ENCODE measurements around the gene SSBP2. TPM values are rescaled to one million over a fixed set of nuclear protein-coding genes. Genes with fewer than 3 reads are reported as not detected.
"Not testable (repeated sequence)": the region's sequence is repeated elsewhere in the genome, so short reads cannot be mapped to it uniquely, and the experiment has no call there.

Gene SSBP2
- total RNA-seq, 1 donor from 2014 or later = 9.4 TPM

DNA sequence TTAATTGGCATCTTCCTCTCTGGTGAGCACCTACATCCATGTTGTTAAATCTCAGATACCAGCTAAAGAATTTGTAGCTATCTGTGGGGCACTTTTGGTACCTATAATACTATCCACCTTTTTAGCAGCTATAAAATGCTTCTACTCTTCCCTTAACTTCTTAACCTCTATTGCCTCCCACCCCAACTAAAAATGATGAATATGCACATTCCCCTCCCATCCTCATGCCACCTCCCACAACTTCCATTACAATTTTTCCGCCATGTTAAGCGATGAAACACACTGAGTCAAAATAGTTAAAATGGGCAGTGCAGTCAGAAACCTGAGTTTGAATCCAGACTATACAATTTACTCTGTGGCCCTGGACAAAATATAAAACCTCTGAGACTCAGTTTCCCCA lies 10.1 kb downstream of the SSBP2 start:
- no peak for DNase-seq (ENCODE audit: extremely low read depth, low read depth, low spot score)

DNA sequence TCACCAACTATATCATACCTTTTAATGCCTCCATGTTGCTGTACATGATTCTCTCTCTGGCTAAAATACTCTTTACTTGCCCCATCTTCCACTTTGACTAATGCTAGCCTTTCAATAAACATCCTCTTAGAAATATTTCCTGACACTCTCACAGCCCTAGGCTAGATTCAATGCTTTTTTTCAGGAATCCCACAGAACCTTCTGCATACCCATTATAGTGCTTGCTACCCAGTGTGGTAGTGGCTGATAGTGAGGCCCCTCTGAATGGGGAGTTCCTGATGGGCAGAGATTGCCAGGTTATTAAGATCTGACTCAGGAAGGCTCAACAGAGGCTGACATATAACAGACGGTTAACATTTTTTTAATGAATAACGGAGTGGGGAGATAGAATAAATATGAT lies 11.6 kb downstream of the SSBP2 start:
- no peak for DNase-seq (ENCODE audit: extremely low read depth, low read depth, low spot score)

- DNase-seq (ENCODE audit: extremely low read depth, low read depth, low spot score) = no peak
Measured at GRCh38 chr5:81729276-81729675, 21.6 kb downstream of the SSBP2 start.

DNA sequence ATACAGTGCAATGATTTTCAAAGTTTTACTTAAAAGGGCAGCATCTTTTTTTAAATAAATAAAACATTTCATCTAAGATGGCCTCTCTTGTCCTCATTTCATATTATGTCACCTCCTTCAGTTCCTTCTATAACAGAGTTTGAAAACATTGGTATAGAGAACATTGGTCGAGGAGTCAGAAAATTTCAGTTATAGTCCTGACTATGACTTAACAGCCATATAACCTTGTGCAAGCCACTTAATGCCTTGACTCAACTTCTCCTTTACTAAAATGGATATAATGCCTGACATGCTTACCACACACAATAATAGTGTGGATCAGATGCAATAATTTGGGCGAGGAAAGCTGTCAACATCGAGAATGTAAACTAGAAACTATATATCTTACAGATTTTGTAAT lies 22.6 kb downstream of the SSBP2 start:
- no peak for DNase-seq (ENCODE audit: extremely low read depth, low read depth, low spot score)

DNA sequence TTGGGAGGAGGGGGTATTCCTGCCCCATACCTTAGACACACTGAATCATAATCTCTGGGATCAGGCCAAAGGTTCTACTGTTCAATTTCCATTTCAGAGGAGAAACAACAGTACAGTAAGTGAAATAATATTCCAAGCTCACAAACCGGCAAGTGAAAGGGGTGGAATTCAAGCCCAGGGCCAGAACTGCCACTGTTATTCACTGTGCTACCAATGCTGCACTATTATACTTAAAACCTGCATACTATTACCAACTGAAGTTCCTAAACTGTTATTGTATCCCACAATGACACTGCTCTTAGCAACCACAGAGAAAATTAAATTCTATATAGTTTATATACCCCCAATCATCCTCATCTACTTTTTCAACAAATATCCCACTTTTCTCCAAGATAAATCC lies 24.6 kb downstream of the SSBP2 start:
- no peak for DNase-seq (ENCODE audit: extremely low read depth, low read depth, low spot score)

DNA sequence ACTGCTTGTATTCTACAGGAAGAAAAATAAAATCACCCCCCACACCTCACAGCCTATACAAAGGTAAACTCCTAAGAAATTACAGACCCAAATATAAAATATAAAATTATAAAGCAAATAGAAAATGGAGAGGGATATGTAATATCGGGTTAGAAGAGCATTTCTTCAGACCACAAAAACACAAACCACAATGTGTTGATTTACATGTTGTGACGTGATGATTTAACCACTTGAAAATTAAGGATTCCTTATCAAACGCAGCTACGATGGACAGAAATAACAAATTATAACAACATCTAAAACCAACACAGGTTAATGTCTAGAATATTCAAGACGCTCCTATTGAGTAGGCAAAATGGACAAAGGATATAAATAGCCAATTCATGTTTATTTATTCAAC lies 26.3 kb downstream of the SSBP2 start:
- DNase-seq (ENCODE audit: extremely low read depth, low read depth, low spot score) = no peak

DNA sequence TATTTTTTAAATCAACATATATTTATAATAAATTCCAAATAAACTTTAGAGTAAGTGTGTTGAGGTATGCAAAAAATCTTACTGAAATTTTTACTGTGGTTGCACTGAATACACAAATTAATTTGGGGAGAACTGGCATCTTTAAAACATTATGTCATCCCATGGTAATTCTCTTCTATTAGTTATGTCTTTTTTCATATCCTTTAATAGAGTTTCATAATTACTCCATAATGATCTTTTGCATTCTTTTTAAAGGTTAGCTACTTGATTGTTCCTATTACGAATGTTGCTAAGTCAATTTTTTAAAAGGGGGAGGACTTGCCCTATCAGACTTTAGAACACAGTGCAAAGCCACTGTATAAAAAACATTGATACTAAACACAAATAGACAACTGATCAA lies 26.8 kb downstream of the SSBP2 start:
- DNase-seq (ENCODE audit: extremely low read depth, low read depth, low spot score) = no peak

GRCh38 chr5:81721049-81721448 lies 29.8 kb downstream of the SSBP2 start:
- no peak for DNase-seq (ENCODE audit: extremely low read depth, low read depth, low spot score)

- no peak for DNase-seq (ENCODE audit: extremely low read depth, low read depth, low spot score)
Measured at GRCh38 chr5:81719743-81720345, 31.1 kb downstream of the SSBP2 start.

GRCh38 chr5:81718300-81718699 lies 32.6 kb downstream of the SSBP2 start:
- DNase-seq (ENCODE audit: extremely low read depth, low read depth, low spot score) = no peak

- DNase-seq (ENCODE audit: extremely low read depth, low read depth, low spot score) = no peak
Measured at GRCh38 chr5:81717860-81718259, 33.0 kb downstream of the SSBP2 start.

DNA sequence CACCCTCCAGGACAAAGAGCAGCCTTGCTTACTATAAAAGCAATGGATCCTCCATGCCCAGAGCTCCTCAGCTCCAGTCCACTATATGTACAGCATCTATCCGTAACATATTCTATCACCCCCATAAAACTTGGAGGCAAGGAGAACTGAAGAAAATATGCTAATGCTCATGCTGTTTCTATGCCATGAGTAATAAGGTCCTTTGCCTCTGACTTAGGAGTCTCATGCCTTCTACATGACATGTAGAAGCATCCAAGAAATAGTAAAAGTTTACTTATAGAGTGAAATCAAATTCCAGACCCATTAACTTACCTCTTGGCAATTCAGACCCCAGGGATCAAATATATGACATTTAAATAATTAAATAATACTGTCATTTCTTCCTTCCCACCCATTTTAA lies 33.7 kb downstream of the SSBP2 start:
- no peak for DNase-seq (ENCODE audit: extremely low read depth, low read depth, low spot score)

DNA sequence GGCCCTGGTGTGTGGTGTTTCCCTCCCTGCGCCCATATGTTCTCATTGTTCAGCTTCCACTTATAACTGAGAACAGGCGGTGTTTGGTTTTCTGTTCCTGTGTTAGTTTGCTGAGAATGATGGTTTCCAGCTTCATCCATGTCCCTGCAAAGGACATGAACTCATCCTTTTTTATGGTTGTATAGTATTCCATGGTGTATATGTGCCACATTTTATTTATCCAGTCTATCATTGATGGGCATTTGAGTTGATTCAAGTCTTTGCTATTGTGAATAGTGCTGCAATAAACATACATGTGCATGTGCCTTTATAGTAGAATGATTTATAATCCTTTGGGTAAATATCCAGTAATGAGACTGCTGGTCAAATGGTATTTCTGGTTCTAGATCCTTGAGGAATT lies 36.8 kb downstream of the SSBP2 start:
- not testable (repeated sequence) for DNase-seq (ENCODE audit: extremely low read depth, low read depth, low spot score)

DNA sequence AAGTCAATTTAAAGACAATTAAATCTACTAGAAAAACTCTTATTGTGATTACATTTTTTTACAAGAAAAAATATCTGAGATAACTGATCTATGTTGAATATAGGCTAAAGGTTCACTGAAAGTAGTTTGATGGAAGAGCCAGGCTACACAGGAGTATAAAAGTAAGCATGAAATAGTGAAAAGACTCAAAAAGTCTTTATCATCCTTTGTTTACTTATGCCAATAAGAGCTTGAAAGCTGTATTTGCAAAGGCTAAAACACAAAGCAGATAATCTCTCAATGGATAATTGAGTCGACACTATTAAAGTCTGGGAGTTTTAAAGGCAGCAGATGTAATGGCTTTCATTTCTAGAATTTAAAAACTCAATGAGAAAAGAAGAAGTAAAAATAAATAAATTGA lies 42.0 kb downstream of the SSBP2 start:
- no peak for DNase-seq (ENCODE audit: extremely low read depth, low read depth, low spot score)

DNA sequence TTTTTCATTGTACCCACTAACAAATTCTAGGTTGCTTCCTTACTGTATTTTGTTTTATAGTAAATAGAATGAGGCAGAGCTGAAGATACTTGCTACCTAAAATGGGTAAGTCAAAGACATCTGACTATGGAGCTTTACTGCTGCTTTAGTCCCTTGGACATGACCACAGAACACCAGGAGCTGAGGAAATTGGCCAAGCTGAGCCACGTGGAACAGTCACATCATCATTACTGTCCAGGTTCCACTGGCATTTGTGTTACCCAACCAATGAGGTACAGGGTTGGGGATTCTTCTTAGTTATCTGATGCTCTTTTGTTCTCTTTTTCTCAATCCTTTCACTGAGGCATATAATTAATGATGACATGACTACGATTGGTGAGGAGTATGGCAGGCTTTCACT lies 47.1 kb downstream of the SSBP2 start:
- DNase-seq (ENCODE audit: extremely low read depth, low read depth, low spot score) = no peak

GRCh38 chr5:81700166-81700565 lies 50.7 kb downstream of the SSBP2 start:
- no peak for DNase-seq (ENCODE audit: extremely low read depth, low read depth, low spot score)

DNA sequence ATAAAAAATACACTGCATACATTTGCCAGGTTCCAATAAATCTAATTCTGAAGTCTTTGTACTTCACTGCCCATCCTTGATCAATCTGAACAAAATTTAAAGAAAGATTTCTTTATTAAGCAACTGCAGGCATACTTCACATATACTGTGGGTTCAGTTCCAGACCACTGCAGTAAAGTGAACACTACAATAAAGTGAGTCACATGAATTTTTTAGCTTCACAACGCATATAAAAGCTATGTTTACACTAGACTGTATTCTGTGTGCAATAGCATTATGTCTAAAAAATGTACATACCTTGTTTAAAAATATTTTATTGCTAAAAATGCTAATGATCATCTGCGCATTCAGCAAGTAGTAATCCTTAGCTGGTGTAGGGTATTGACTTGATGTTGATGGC lies 52.1 kb downstream of the SSBP2 start:
- no peak for DNase-seq (ENCODE audit: extremely low read depth, low read depth, low spot score)

DNA sequence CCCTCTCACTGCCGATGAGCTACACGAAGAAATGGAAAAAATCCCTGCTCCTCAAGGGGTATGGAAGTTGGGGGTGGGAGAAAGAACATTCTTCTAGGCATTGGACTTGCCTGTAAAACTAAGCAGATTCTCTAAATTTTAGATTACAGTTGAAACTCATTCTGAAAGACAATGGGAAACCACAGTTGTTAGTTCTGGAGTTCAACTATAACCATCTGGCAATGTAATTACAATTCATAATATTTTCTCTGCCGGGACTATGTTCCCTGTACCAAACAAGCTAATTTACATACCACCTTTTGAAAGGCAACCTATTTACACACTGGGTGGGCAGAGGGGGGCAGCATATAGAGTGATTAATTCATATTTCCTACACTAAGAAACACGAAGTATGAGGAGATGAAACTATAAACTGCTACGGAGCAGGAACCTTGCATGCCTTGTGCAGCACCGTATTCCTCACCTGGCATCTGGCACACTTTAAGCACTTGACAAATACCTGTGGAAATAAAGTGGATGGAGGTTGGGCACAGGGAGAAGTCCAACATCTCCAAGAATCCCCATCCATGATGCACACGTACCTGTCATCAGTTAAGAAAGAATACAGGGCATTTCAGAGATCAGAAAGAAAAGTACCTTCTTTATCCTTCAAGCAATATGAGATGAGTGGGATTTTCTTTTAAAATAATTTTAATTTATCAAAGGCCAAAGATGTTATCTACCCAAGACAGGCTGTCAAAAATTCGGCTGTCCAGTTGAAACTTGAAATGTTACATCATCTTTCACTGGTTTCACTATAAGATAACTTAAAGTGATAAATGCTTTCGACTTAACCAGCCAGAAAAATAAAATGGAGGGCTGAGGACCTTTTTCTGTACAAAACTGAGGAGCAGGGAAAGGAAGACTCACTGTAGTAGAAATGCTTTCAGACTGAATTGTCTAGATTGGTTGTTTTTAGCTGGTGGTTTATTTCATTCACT lies 54.2 kb downstream of the SSBP2 start:
- DNase-seq (ENCODE audit: extremely low read depth, low read depth, low spot score) = no peak

- DNase-seq (ENCODE audit: extremely low read depth, low read depth, low spot score) = no peak
Measured at GRCh38 chr5:81694726-81695125, 56.2 kb downstream of the SSBP2 start.

GRCh38 chr5:81688215-81688614 lies 62.7 kb downstream of the SSBP2 start:
- no peak for DNase-seq (ENCODE audit: extremely low read depth, low read depth, low spot score)

- no peak for DNase-seq (ENCODE audit: extremely low read depth, low read depth, low spot score)
Measured at GRCh38 chr5:81687292-81687691, 63.6 kb downstream of the SSBP2 start.

DNA sequence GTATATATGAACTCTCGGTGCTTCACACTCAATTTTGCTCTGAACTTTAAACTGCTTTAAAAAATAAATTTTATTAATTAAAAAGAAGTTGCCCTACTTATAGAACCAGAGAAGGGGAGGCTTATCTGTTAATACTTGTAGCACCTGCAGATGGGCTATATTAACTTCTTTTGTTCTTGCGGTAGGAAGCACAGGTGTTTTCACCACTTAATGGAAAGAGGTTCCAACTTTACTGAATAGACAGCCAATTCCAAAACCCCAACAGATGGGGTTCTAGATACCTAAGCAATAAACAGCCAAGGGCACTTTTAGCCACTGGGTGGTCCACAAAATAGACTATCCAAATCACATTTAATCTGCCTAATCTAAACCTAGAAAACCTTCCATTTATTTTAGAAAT lies 65.4 kb downstream of the SSBP2 start:
- DNase-seq (ENCODE audit: extremely low read depth, low read depth, low spot score) = no peak

All from glomerular endothelial cell (primary cell).